Measurements from ENCODE around the gene TGFB1I1.
"Not testable (repeated sequence)": the region's sequence is repeated elsewhere in the genome, so short reads cannot be mapped to it uniquely, and the experiment has no call there.

Gene TGFB1I1

DNA sequence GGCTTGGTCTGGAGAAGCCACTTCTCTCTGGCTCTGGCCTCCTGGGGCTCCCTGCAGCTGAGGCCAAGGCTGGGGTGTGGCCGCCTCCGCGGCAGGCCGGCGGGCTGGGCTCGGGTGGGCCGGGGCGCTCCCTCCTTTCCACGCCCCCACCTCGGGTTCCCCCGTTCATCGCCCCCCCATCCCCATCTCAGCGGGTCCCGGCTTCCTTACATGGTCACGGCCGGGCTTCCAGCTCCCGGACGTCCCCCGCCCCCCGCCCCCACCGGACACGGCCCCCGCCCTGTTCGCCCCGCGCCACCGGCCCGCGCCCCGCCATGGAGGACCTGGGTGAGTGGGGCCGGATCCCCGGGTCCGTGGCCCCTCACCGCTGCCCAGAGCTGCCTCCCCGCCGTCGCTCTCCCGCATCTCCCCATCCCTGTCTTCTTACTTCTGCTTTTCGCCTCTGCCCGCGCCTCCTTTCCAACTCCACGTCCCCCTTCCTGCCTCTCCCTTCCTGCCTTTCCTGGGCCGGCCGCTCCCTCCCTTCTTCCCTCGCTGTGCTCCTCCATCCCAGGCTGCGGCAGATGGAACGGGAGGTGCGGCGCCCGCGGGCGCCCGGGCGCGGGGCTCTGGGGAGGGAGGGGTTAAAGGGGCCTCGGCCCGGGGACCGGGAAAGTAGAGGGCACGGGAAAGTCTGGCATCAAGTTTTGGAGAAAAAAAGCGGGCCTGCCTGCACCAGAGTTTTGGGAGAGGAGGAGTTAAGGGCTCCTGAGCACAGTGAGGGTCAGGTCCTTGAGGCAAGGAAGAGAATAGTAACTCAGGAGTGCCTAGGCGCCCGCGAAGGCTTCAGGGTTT, at the start of gene TGFB1I1:
TGFB1I1 (plus strand) TSS at position 278 of the 834 bp plus-strand sequence; CDS start at position 315, 37 bp downstream.
- DNase-seq (ENCODE audit: insufficient read length, low spot score) (peak; percentile 77), FAIRE-seq (peak; percentile 64)

GRCh38 chr16:31423241-31423640, 48.7 kb upstream of the TGFB1I1 start:
- FAIRE-seq (no peak), DNase-seq (ENCODE audit: insufficient read length, low spot score) (no peak)

DNA sequence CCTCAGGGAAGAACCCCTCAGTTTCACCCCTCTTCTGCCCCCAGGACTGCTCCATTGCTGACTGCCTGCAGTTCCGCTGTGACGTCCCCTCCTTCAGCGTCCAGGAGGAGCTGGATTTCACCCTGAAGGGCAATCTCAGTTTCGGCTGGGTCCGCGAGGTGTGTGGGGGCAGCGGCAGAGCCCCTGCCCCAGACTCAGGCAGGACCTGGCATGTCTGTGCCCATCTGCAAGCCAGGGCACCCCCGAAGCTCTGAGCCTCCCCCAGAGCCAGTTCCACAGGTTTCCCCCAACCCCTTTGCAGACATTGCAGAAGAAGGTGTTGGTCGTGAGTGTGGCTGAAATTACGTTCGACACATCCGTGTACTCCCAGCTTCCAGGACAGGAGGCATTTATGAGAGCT, 48.2 kb upstream of the TGFB1I1 start:
- DNase-seq (ENCODE audit: insufficient read length, low spot score) (no peak), FAIRE-seq (no peak)

DNA sequence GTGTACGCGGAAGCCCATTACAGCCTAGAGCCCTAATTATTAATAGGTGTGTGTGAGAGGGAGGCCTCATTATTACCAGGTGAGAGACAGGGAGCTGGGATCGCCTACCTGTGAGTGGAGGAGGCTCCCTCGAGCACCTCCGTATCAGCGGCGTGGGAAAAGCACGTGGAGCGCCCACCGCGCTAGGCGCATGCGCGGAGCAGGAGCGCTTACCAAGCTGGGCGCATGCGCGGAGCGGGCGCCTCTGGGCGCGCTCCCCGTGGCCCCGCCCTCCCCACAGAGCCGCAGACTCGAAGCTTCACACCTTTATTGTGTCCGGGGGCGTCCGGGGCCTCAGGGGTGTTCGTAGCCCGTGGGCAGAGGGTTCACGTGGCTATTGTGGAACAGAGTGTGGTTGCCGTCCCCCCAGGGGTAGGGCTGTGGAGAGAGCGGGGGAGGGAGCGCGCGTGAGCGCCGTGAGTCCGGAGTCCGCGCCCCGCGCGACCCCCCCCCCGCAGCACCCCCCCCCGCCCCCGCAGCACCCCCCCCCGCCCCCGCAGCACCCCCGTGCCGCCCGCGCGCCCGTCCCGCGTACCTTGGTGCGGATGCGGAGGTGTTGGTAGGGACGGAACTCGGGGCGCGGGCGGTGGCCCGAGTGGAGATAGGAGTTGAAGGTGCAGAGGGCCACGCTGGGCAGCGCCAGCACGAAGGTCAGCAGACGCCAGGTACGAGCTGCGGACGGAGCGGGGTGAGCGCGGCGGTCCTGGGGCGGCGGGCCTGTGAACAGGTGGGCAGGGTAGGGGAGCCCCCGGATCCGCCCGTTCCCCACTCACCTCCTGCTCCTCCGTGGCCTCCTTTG, 44.3 kb upstream of the TGFB1I1 start:
- DNase-seq (ENCODE audit: insufficient read length, low spot score) (no peak), FAIRE-seq (no peak)

- FAIRE-seq: no peak
- DNase-seq (ENCODE audit: insufficient read length, low spot score): no peak
Measured at GRCh38 chr16:31428279-31428597, 43.7 kb upstream of the TGFB1I1 start, which contains the start of gene COX6A2. Gene COX6A2, minus strand, starts transcription at chr16:31428360. Its CDS starts 35 bp downstream, at chr16:31428325.

GRCh38 chr16:31428638-31429247, 43.2 kb upstream of the TGFB1I1 start:
- no peak for FAIRE-seq

GRCh38 chr16:31429314-31429713, 42.6 kb upstream of the TGFB1I1 start:
- no peak for FAIRE-seq
- no peak for DNase-seq (ENCODE audit: insufficient read length, low spot score)

More at GRCh38 chr16:31428638-31429247, 43.2 kb upstream of the TGFB1I1 start:
- DNase-seq (ENCODE audit: insufficient read length, low spot score): no peak

DNA sequence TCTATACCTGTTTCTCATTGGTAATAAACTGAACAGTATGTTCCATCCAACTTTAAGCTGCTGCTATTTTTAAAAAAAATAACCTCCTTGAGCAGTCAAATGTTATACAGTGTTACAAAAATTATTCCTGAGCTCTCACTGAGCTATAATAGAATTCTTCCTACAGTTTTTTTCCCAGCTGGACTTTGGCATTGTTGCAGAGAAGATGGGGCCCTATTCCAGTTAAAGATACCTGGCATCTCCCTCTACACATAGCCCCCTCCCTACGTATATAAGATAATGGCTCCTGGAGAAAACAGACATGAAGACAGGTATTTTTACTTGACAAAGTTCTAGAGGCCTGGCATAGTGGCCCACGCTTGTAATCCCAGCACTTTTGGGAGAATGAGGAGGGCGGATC, 42.2 kb upstream of the TGFB1I1 start:
- no peak for DNase-seq (ENCODE audit: insufficient read length, low spot score)
- no peak for FAIRE-seq

DNA sequence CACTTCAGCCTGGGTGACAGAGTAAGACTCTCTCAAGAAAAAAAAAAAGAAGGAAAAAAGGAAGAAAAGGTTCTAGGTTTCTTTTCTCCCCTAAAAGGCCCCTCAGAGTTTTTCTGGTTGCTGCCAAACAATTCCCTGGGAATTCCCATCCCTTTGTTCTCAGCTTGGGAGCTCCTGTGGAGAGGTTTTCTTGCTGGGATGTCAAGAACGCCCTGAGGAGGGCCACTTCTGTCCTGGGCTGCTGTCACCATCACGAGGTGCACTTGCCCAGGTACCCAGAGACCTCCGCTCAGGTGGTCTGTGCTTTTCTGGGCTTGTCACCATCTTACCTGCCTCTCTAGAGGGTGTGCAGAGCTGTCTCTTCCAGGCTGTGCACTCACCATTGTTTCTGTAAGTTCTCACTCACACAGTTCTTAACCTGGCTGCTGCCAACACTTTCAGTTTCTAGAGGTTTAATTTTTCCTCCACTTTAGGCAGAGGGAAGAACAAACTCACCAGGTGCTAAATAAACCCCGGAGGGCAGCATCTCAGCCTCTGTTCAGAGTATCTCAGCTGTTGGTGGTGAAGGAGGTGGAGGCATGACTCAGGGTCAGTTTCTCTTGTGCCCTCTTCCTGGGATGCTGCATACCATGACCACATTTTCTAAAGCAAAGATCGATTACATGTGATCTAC, 41.4 kb upstream of the TGFB1I1 start:
- DNase-seq (ENCODE audit: insufficient read length, low spot score) (no peak), FAIRE-seq (no peak)

GRCh38 chr16:31435341-31436220, 36.4 kb upstream of the TGFB1I1 start:
- no peak for DNase-seq (ENCODE audit: insufficient read length, low spot score)
- no peak for FAIRE-seq

DNA sequence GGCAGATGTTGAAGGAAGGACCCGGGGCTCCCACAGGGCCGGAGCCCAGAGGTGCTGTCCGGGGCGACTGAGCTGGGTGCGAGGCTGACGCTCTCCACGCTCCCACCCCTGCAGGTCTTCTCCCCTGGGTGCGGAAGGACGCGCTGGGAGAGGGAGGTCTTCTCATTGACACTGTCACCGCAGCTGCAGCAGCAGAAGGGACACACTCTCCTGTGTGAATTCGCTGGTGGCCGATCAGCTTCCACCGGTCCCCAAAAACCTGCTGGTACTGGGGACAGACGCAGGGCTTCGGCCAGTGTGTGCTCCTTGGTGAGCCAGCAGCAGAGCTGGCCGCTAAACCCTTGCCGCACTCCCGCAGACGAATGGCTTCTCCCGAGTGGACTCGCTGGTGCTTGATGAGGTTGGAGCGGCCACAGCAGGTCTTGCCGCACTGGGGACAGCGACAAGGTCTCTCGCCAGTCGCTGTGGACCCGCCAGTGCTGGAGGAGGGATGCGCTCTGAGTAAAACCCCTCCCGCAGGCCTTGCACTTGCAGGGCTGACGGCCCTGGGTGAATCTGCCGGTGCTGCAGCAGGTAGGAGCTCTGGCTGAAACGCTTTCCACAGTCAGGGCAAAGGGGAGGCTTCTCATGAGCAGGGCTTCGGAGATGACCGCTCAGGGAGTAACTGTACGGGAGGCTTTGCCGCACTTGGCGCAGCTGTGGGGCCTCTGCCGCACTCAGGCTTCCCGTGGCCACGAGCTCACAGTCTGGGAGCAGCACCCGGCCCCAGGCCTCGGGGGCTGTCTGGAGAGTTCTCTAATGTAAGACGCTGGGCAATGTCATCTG, 35.5 kb upstream of the TGFB1I1 start:
- FAIRE-seq: no peak
- no peak for DNase-seq (ENCODE audit: insufficient read length, low spot score)

DNA sequence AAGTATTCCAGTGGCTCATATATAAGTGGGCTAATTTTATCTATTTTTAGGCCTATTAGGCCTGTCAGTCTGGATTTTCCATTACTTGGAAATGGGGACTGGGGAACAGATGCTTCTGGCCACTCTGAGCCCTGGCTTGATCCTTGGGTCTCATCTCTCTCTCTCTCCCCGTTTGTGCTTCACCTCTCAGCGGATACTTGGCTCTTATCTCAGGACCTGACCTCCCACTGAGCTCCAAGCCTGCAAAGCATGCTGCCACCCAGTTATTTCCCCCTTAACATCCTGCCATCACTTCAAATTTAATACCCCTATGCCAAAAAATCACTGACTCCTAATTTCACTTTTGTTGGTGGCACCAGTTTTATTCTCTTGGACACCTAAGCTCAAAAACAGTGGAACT, 33.5 kb upstream of the TGFB1I1 start:
- FAIRE-seq: no peak
- DNase-seq (ENCODE audit: insufficient read length, low spot score): no peak

DNA sequence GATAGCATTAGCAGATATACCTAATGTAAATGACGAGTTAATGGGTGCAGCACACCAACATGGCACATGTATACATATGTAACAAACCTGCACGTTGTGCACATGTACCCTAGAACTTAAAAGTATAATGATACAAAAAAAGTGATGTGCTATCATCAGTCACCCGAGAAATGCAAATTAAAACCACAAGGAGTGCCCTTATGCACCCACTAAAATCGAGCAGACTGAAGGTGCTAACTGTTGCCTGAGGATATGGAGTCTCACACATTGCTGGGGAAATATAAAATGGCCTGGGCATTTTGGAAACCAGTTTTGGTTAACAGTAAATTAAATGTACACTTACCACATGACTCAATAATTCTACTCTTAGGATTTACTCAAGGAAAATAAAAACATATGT, 32.9 kb upstream of the TGFB1I1 start:
- not testable (repeated sequence) for FAIRE-seq

GRCh38 chr16:31439519-31439918, 32.4 kb upstream of the TGFB1I1 start:
- DNase-seq (ENCODE audit: insufficient read length, low spot score) (no peak), FAIRE-seq (no peak)

More for the DNA sequence above, 32.9 kb upstream of the TGFB1I1 start:
- DNase-seq (ENCODE audit: insufficient read length, low spot score): not testable (repeated sequence)

- no peak for FAIRE-seq
- no peak for DNase-seq (ENCODE audit: insufficient read length, low spot score)
Measured at GRCh38 chr16:31440516-31441184, 31.3 kb upstream of the TGFB1I1 start.

DNA sequence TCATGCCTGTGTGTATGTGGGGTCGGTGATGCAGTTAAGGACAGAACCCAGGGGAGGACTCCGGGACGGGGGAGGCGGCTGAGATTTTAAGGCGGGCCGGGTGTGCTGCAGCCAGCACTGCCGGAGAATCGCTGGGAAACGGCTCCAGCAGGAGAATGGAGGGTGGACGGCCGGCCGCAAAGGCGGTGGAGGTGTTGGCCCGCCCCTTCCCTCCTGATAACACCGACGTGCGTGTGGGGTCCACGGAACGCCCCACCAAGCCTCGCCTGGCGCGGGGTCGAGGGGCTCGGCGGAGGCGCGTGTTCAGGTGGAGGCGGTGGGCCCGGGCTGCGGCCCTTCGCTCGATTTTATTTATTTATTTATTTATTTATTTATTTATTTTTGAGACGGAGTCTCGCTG, 30.0 kb upstream of the TGFB1I1 start:
- DNase-seq (ENCODE audit: insufficient read length, low spot score) (no peak), FAIRE-seq (no peak)

- FAIRE-seq; DNase-seq (ENCODE audit: insufficient read length, low spot score): not testable (repeated sequence)
Measured at GRCh38 chr16:31445931-31446330, 26.0 kb upstream of the TGFB1I1 start.

DNA sequence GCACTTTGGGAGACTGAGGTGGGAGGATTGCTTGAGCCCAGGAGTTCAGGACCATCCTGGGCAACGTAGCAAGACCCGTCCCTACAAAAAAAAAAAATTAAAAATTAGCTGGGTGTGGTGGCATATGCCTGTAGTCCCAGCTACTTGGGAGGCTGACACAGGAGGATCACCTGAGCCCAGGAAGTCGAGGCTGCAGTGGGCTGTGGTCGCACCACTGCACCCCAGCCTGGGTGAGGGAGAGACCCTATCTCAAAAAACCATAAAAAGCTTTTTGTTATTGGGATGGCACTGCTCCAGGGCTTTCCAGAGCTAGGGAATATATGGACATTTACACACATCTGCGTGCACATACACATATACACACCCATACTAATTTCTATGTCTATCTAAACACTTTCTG, 20.8 kb upstream of the TGFB1I1 start:
- DNase-seq (ENCODE audit: insufficient read length, low spot score): no peak
- no peak for FAIRE-seq
